ENCODE data around the gene DLK2.

- TF ChIP-seq POLR2AphosphoS5 (IDR thresholded peaks at IDR 0.05; ENCODE audit: low read depth) (no peak), CTCF (conservative IDR thresholded peaks at IDR 0.05; ENCODE audit: low read depth in 2 of 2) (no peak), ETS1 (IDR thresholded peaks at IDR 0.05) (no peak), CREB1 (CRISPR knock-in tag; IDR thresholded peaks at IDR 0.05; ENCODE audit: low read depth) (no peak), EZH2 (IDR thresholded peaks at IDR 0.05; ENCODE audit: low read depth, unreplicated experiment) (no peak), REST (IDR thresholded peaks at IDR 0.05; ENCODE audit: unreplicated experiment) (no peak), JUNB (IDR thresholded peaks at IDR 0.05; ENCODE audit: unreplicated experiment) (no peak), EZH2phosphoT487 (IDR thresholded peaks at IDR 0.05; ENCODE audit: unreplicated experiment) (no peak), STAT1 (IDR thresholded peaks at IDR 0.05; ENCODE audit: unreplicated experiment) (no peak), ZNF114 (CRISPR knock-in tag; IDR thresholded peaks at IDR 0.05) (no peak), ZNF331 (CRISPR knock-in tag; IDR thresholded peaks at IDR 0.05; ENCODE audit: low read depth) (no peak), NANOG (IDR thresholded peaks at IDR 0.05; ENCODE audit: borderline replicate concordance) (no peak)
These were observed 20.2 kb upstream of the DLK2 start for GRCh38 chr6:43475516-43475915.

All from GM23338 (cell line).